HG02678 (cell line): Measurements from ENCODE around the gene APOBEC3H.
A peak's percentile ranks its signal among the peaks of the same experiment; 100 is the strongest.

Experiments used
- ATAC-seq: cut with Tn5 transposase; IDR thresholded peaks from one replicate; pipeline ENCODE4 v1.9.1; 2021; ENCODE audit warnings: mild to moderate bottlenecking, moderate library complexity; ENCODE audit not compliant: unreplicated experiment

The APOBEC3H gene

GRCh38 chr22:39080052-39080762 is 16.8 kb upstream of the APOBEC3H start:
- ATAC-seq: no peak

- ATAC-seq: no peak
Measured at GRCh38 chr22:39081016-39081415, 16.0 kb upstream of the APOBEC3H start.

GRCh38 chr22:39081598-39081997 is 15.4 kb upstream of the APOBEC3H start:
- no peak for ATAC-seq

GRCh38 chr22:39083212-39084165 is 13.6 kb upstream of the APOBEC3H start:
- ATAC-seq: no peak

GRCh38 chr22:39084666-39085065 is 12.4 kb upstream of the APOBEC3H start:
- ATAC-seq: no peak

GRCh38 chr22:39087098-39087497 is 9.9 kb upstream of the APOBEC3H start:
- ATAC-seq: no peak

- ATAC-seq: no peak
Measured at GRCh38 chr22:39087881-39088684, 9.0 kb upstream of the APOBEC3H start.

- no peak for ATAC-seq
Measured at GRCh38 chr22:39088685-39089032, 8.4 kb upstream of the APOBEC3H start.

- no peak for ATAC-seq
Measured at GRCh38 chr22:39089928-39090327, 7.1 kb upstream of the APOBEC3H start.

GRCh38 chr22:39090426-39091064 is 6.5 kb upstream of the APOBEC3H start:
- no peak for ATAC-seq

GRCh38 chr22:39091126-39092081 is 5.6 kb upstream of the APOBEC3H start:
- no peak for ATAC-seq

- ATAC-seq: peak; percentile 36
Measured at GRCh38 chr22:39092111-39092862, 4.8 kb upstream of the APOBEC3H start.

- ATAC-seq: no peak
Measured at GRCh38 chr22:39094717-39095389, 2.2 kb upstream of the APOBEC3H start.

GRCh38 chr22:39095971-39096370 is 1.1 kb upstream of the APOBEC3H start:
- no peak for ATAC-seq

GRCh38 chr22:39098026-39098425 is 982 bp downstream of the APOBEC3H start:
- ATAC-seq: no peak

- no peak for ATAC-seq
Measured at GRCh38 chr22:39098576-39098975, 1.5 kb downstream of the APOBEC3H start.

GRCh38 chr22:39101226-39101625 is 4.2 kb downstream of the APOBEC3H start:
- no peak for ATAC-seq

- no peak for ATAC-seq
Measured at GRCh38 chr22:39103431-39103830, 6.4 kb downstream of the APOBEC3H start.
